Stimulated activated naive CD8-positive, alpha-beta T cell treated with anti-CD3 and anti-CD28 coated beads, Interleukin-15, amount 100 ng/mL, for 72 hours (primary cell): ENCODE measurements around the gene RBM26.

Source experiments
- ATAC-seq: fragments of 150-1000 bp; cut with Tn5 transposase; 2 replicates; pipeline ENCODE4 v1.10.0; 2021; ENCODE audit warnings: mild to moderate bottlenecking, moderate library complexity
- DNase-seq, 2 donors: peaks; one replicate each; pipeline ENCODE4 v3.0.0; 2021 to 2022
- H3K27ac Mint-ChIP-seq, 2 donors: one replicate each; pipeline ENCODE4 v1.8.0; 2022; ENCODE audit warnings: mild to moderate bottlenecking in 2 of 2, mixed read lengths in 2 of 2, moderate library complexity in 2 of 2
- H3K27me3 Mint-ChIP-seq: one replicate; pipeline ENCODE4 v1.8.0; 2022; ENCODE audit warnings: mixed read lengths
- H3K4me1 Mint-ChIP-seq: one replicate; pipeline ENCODE4 v1.8.0; 2022; ENCODE audit warnings: mild to moderate bottlenecking, mixed read lengths
- H3K4me3 Mint-ChIP-seq, 2 donors: one replicate each; pipeline ENCODE4 v1.8.0; 2022; ENCODE audit warnings: mild to moderate bottlenecking in 2 of 2, mixed read lengths in 2 of 2, moderate library complexity in 1 of 2
- H3K9me3 Mint-ChIP-seq, 2 donors: one replicate each; pipeline ENCODE4 v1.8.0; 2022; ENCODE audit warnings: mixed read lengths in 2 of 2

Gene RBM26

GRCh38 chr13:79434556-79434955 is 28.5 kb upstream of the RBM26 start:
- H3K27ac Mint-ChIP-seq: no peak overlapping the region
- DNase-seq (no peak), ATAC-seq (no peak)
- no peak overlapping the region for H3K4me3 Mint-ChIP-seq
- peaks cover 0 to 5% of the 10 kb centered on the region in 2 donors for H3K9me3 Mint-ChIP-seq
- no peaks in the 10 kb centered on the region for H3K27me3 Mint-ChIP-seq
- H3K4me1 Mint-ChIP-seq: peaks cover 13% of the 10 kb centered on the region

DNA sequence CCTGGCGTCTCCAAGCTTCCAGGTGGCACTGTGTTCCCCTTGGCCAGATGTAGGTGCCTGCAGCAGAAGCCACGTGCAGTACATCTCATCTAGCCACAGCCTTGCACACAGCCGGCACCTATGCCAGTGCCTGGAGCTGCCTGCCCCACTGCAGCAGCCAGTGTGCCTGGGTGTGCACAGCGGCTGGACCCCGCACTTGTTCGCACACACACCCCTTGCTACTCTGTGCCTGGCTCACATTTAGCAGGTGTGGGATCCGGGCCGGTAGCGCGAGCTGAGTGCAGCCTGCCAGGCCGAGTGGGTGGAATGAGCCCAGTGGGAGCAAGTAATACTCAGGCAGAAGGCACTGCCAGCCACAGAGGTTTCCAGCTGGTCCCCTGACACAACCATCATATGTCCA is 26.9 kb upstream of the RBM26 start:
- no peak overlapping the region for H3K27ac Mint-ChIP-seq
- no peaks in the 10 kb centered on the region for H3K27me3 Mint-ChIP-seq
- DNase-seq (no peak), ATAC-seq (no peak)
- H3K9me3 Mint-ChIP-seq: peaks cover 0 to 5% of the 10 kb centered on the region in 2 donors
- peaks cover 13% of the 10 kb centered on the region for H3K4me1 Mint-ChIP-seq
- no peak overlapping the region for H3K4me3 Mint-ChIP-seq

- H3K27me3 Mint-ChIP-seq: no peaks in the 10 kb centered on the region
- no peak overlapping the region for H3K4me3 Mint-ChIP-seq
- no peak overlapping the region for H3K27ac Mint-ChIP-seq
- ATAC-seq: no peak
- H3K4me1 Mint-ChIP-seq: peaks cover 13% of the 10 kb centered on the region
- H3K9me3 Mint-ChIP-seq: peaks cover 0 to 5% of the 10 kb centered on the region in 2 donors
- no peak for DNase-seq
These were observed 26.0 kb upstream of the RBM26 start for GRCh38 chr13:79432086-79432485.

DNA sequence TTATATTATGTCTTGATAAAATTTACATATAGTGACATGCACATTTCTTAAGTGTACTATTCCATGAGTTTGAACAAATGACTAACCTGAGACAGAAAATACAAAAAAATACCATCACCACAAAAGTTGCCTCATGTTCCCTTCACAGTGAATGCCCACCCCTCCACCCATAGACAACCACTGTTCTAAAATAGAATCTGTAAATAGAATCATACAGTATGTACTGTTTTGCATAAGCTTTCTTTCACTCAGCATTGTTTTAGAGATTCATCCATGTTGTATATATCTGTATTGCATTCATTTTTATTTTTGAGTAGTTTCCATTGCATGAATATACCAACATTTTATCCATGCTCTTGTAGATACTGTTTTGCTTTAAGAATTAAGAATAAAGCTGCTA is 23.3 kb upstream of the RBM26 start:
- Mint-ChIP-seq H3K27me3 (no peaks in the 10 kb centered on the region), H3K9me3 (peaks cover 0 to 5% of the 10 kb centered on the region in 2 donors)
- no peak for ATAC-seq

DNA sequence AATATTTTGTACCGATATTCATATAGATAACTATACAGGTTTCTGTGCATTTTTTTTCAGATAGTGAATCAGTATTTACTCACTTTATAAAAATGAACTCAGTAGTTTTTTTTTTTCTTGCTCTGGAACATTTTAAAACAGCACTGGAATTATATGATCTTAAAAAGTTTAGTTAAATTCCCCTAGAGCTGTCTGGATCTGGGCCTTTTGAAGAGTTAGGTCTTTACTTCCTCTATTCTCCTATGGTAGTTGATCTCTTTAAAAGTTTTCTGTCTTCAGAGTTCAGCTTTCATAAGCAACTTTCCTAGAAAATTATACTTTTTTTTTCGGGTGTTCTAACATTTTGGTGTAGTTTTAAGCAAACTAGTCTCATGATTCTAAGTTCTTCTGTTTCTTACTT is 21.8 kb upstream of the RBM26 start:
- no peak for ATAC-seq
- no peaks in the 10 kb centered on the region for H3K27me3 Mint-ChIP-seq
- H3K27ac Mint-ChIP-seq: no peak overlapping the region
- H3K4me1 Mint-ChIP-seq: no peaks in the 10 kb centered on the region
- no peak overlapping the region for H3K4me3 Mint-ChIP-seq
- H3K9me3 Mint-ChIP-seq: peaks cover 0 to 5% of the 10 kb centered on the region in 2 donors
- no peak for DNase-seq

More for the DNA sequence above, 23.3 kb upstream of the RBM26 start:
- DNase-seq: no peak
- H3K4me1 Mint-ChIP-seq: peaks cover 2% of the 10 kb centered on the region
- H3K4me3 Mint-ChIP-seq: no peak overlapping the region
- H3K27ac Mint-ChIP-seq: no peak overlapping the region

DNA sequence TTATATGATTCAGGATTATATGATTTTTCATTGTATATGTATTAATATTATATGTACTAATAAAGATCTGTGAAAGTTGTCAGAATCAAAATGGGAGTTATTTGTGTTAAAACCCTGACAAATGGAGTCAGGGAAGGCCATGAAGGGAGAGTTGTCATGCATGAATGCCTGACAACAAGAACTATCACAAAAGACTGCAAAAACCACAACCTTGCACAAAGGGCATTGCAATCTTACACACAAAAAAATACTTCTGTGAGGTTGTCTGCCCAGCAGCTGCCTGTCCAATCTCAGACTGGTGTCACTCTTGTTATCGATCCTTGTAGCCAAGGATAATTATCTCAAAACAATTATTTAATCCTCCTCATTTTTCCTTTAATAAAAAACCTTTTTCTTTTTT is 21.2 kb upstream of the RBM26 start:
- no peaks in the 10 kb centered on the region for H3K27me3 Mint-ChIP-seq
- H3K4me3 Mint-ChIP-seq: no peak overlapping the region
- no peak overlapping the region for H3K27ac Mint-ChIP-seq
- H3K9me3 Mint-ChIP-seq: peaks cover 0 to 5% of the 10 kb centered on the region in 2 donors
- DNase-seq (no peak), ATAC-seq (no peak)
- no peaks in the 10 kb centered on the region for H3K4me1 Mint-ChIP-seq

GRCh38 chr13:79423801-79424642 is 18.0 kb upstream of the RBM26 start:
- no peak overlapping the region for H3K27ac Mint-ChIP-seq
- H3K27me3 Mint-ChIP-seq: no peaks in the 10 kb centered on the region
- ATAC-seq: peak; percentile 55
- DNase-seq: no peak
- H3K4me3 Mint-ChIP-seq: no peak overlapping the region
- no peaks in the 10 kb centered on the region for H3K4me1 Mint-ChIP-seq
- H3K9me3 Mint-ChIP-seq: no peaks in the 10 kb centered on the region

- Mint-ChIP-seq H3K4me3 (no peak overlapping the region), H3K27ac (no peak overlapping the region), H3K27me3 (no peaks in the 10 kb centered on the region), H3K9me3 (no peaks in the 10 kb centered on the region), H3K4me1 (no peaks in the 10 kb centered on the region)
- ATAC-seq (no peak), DNase-seq (no peak)
These were observed 17.3 kb upstream of the RBM26 start for GRCh38 chr13:79423340-79423739.

- ATAC-seq (no peak), DNase-seq (no peak)
- H3K9me3 Mint-ChIP-seq: no peaks in the 10 kb centered on the region
- no peak overlapping the region for H3K4me3 Mint-ChIP-seq
- no peaks in the 10 kb centered on the region for H3K27me3 Mint-ChIP-seq
- H3K4me1 Mint-ChIP-seq: no peaks in the 10 kb centered on the region
- H3K27ac Mint-ChIP-seq: no peak overlapping the region
These were observed 13.3 kb upstream of the RBM26 start for GRCh38 chr13:79419365-79419764.

DNA sequence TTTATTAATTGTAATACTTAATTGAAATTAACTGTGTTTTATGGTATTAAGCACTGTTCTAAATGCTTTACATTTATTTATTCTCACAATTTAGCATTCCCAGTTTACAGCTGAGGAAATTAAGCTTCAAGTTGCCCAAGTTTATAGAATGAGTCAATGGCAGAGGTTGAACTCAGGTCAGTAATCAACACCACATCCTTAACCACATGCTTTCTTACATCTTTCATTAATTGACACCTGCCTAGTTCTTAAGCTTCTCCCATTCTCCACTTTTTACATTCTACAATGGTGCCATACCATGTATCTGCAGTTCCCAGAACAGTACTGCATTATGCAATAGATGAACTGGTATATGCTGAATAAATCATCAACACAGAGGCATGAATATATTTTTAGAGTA is 11.7 kb upstream of the RBM26 start:
- no peak for DNase-seq
- H3K9me3 Mint-ChIP-seq: no peaks in the 10 kb centered on the region
- no peak overlapping the region for H3K27ac Mint-ChIP-seq
- H3K27me3 Mint-ChIP-seq: no peaks in the 10 kb centered on the region
- peak; percentile 52 for ATAC-seq
- H3K4me1 Mint-ChIP-seq: no peaks in the 10 kb centered on the region
- no peak overlapping the region for H3K4me3 Mint-ChIP-seq

GRCh38 chr13:79413521-79413920 is 7.5 kb upstream of the RBM26 start:
- ATAC-seq (peak; percentile 50), DNase-seq (no peak)
- H3K27me3 Mint-ChIP-seq: no peaks in the 10 kb centered on the region
- no peak overlapping the region for H3K27ac Mint-ChIP-seq
- H3K4me1 Mint-ChIP-seq: peaks cover 14% of the 10 kb centered on the region
- H3K9me3 Mint-ChIP-seq: no peaks in the 10 kb centered on the region
- H3K4me3 Mint-ChIP-seq: no peak overlapping the region

DNA sequence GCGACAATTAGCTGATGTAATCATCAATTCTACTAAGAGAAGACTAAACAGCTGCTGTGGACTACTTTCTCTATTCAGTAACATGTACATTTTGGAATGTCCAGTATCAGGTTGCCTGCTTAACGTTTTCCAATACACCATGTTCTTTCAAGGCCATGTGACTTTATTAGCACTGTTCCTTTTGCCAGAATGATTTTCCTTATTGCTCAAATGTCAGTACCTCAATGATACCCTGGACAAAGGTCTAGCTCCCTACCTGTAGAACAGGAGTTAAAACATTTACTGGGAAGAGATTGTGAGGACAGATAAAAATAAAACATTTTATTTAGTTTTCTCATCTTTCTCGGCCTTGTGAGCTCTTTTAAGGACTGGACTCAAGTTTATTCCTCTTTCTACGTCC is 3.8 kb upstream of the RBM26 start:
- no peak for DNase-seq
- H3K9me3 Mint-ChIP-seq: no peaks in the 10 kb centered on the region
- no peak overlapping the region for H3K4me3 Mint-ChIP-seq
- peaks cover 30% of the 10 kb centered on the region for H3K4me1 Mint-ChIP-seq
- no peak for ATAC-seq
- no peaks in the 10 kb centered on the region for H3K27me3 Mint-ChIP-seq
- H3K27ac Mint-ChIP-seq: no peak overlapping the region

DNA sequence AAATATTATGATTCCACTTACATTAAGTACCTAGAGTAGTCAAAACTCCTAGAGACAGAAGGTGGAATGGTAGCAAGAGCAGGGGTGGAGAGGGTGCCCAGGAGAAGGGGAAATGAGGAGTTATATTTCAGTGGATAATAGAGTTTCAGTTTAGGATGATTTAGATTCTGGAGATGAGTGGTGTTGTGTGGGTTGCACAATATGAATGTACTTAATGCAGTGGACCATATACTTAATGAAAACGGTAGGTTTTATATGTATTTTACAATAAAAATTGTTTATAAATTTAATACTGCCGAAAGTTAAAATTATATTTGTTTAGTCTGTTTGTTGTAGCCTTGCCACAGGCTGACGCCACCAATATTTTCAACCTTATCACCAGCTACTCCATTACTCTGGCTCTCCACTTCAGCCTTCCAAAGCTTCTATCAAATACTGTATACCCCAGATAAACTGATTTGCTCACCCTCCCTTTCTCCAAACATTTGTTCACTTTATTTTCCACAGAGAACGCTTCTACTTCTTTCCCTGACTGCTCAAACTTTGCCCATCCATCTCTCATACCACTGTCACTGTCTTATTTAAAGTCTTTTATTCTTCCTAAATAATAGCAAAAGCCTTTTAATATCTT is 1.4 kb upstream of the RBM26 start:
- DNase-seq: no peak
- Mint-ChIP-seq H3K9me3 (no peaks in the 10 kb centered on the region), H3K4me3 (peak overlapping the region; percentile 82 to 90), H3K4me1 (peaks cover 30% of the 10 kb centered on the region), H3K27ac (peak overlapping the region in 1 of 2 donors; percentile 98), H3K27me3 (no peaks in the 10 kb centered on the region)
- ATAC-seq: no peak

DNA sequence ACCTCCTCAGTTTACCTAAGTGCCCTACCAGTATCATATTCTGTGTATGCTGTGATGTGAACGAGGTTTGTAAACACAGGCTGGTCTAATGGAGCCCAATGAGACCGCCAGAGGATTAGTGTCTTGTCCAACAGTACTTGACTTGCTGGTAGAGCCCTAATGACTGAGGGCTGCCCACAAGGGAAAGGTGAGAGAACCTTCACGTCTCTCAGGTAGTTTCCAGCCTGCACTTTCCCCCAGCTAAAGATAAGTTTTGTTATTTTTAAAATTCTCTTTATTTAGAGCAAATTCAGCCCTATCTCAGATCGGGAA is 498 bp upstream of the RBM26 start:
- ATAC-seq (peak; percentile 56), DNase-seq (no peak)
- no peaks in the 10 kb centered on the region for H3K9me3 Mint-ChIP-seq
- H3K4me1 Mint-ChIP-seq: peaks cover 33% of the 10 kb centered on the region
- peak overlapping the region; percentile 82 to 90 for H3K4me3 Mint-ChIP-seq
- H3K27ac Mint-ChIP-seq: peak overlapping the region; percentile 96 to 98
- H3K27me3 Mint-ChIP-seq: no peaks in the 10 kb centered on the region

- ATAC-seq (peak; percentile 67), DNase-seq (no peak)
- no peak overlapping the region for H3K27ac Mint-ChIP-seq
- no peaks in the 10 kb centered on the region for H3K9me3 Mint-ChIP-seq
- peaks cover 39% of the 10 kb centered on the region for H3K4me1 Mint-ChIP-seq
- H3K27me3 Mint-ChIP-seq: no peaks in the 10 kb centered on the region
- no peak overlapping the region for H3K4me3 Mint-ChIP-seq
These were observed 589 bp downstream of the RBM26 start for GRCh38 chr13:79405501-79405830.

DNA sequence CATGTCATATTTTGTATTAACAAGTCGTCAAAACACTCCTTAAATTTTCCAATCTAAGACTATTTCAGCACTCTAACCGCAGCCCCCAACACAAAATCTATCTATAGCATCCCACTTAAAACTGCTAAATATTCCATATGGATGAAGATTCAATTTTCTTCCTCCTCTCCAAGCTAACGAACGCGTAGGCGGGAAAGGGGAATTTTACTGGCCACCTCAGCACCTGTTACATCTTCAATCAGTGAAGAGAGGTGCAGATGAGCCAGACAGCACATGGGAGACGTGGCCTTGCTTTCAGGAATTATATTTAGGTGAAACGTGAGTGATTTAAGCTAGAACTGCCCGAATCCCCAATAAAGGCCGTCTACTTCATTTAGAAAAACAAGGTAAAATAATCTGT is 1.1 kb downstream of the RBM26 start:
- peaks cover 41% of the 10 kb centered on the region for H3K4me1 Mint-ChIP-seq
- no peaks in the 10 kb centered on the region for H3K27me3 Mint-ChIP-seq
- DNase-seq: peak in 1 of 2 donors; percentile 29

DNA sequence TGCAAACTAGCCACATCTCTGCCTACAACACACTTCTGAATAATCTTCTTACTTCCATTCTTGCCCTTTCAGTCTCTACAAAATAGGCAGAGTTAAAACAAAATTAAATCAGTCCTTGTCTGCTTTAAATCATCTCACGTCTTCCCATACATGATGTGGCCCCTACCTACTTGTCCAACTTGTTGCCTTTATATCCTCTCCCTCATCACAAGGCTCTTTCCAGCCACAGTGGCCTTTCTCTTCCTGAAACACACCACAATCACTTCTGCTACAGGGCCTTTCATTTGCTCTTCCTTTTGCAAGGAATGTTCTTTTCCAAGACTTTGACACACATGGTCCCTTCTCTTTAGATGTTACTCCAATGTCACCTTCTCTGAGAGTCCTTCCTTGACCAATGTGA is 1.7 kb downstream of the RBM26 start:
- DNase-seq: no peak
- H3K4me1 Mint-ChIP-seq: peaks cover 47% of the 10 kb centered on the region
- ATAC-seq: no peak
- H3K27ac Mint-ChIP-seq: no peak overlapping the region
- no peaks in the 10 kb centered on the region for H3K27me3 Mint-ChIP-seq
- H3K9me3 Mint-ChIP-seq: no peaks in the 10 kb centered on the region
- H3K4me3 Mint-ChIP-seq: no peak overlapping the region

More for the DNA sequence above, 1.1 kb downstream of the RBM26 start:
- Mint-ChIP-seq H3K27ac (no peak overlapping the region), H3K4me3 (no peak overlapping the region), H3K9me3 (no peaks in the 10 kb centered on the region)
- no peak for ATAC-seq
